Gastroesophageal sphincter (tissue), 4 donors: Measurements from ENCODE around the gene TMEM35A. TPM values are rescaled to one million over a fixed set of nuclear protein-coding genes. Genes with fewer than 3 reads are reported as not detected.
A peak's percentile ranks its signal among the peaks of the same experiment; 100 is the strongest.

Experiments used
- ATAC-seq: fragments of 150-250 bp; one replicate; pipeline ENCODE4 v1.9.1; 2016; ENCODE audit warnings: mild to moderate bottlenecking, moderate library complexity
- H3K27ac ChIP-seq, 4 donors: fragments of 200-600 bp; sonication (generic) in 3 of 4; 1 replicate in 3 of 4; 2 replicates in 1 of 4; pipeline ENCODE4 v1.5.1; 2016 to 2019
- H3K27me3 ChIP-seq: fragments of 200-600 bp; sonication (generic); one replicate; pipeline ENCODE4 v1.5.1; 2019
- H3K36me3 ChIP-seq, 2 donors: fragments of 200-600 bp; sonication (generic); one replicate each; pipeline ENCODE4 v1.5.1; 2019; ENCODE audit warnings: control low read depth in 1 of 2
- H3K4me1 ChIP-seq, 3 donors: fragments of 200-600 bp; sonication (generic); 1 replicate in 2 of 3; 2 replicates in 1 of 3; pipeline ENCODE4 v1.5.1; 2016 to 2019; ENCODE audit warnings: control low read depth in 2 of 3
- H3K4me3 ChIP-seq, 2 donors: fragments of 200-600 bp; sonication (generic); one replicate each; pipeline ENCODE4 v1.5.1; 2019; ENCODE audit warnings: mild to moderate bottlenecking in 1 of 2, moderate library complexity in 1 of 2
- H3K9me3 ChIP-seq, 3 donors: fragments of 200-600 bp; sonication (generic); one replicate each; pipeline ENCODE4 v1.5.1; 2017 to 2019; ENCODE audit warnings: control low read depth in 2 of 3
- CTCF ChIP-seq, 4 experiments: fragments of 200-600 bp in 2 of 4; fragments of 450-650 bp in 2 of 4; sonication (generic) in 1 of 4; IDR thresholded peaks; one replicate each; pipeline ENCODE4 v1.5.1; 2017 to 2019; ENCODE audit warnings: antibody characterized with exemption in 4 of 4, mild to moderate bottlenecking in 2 of 4, moderate library complexity in 2 of 4
- EP300 ChIP-seq: sonication (generic); formaldehyde crosslinking; IDR thresholded peaks from one replicate; pipeline ENCODE4 v1.6.1; 2017; ENCODE audit warnings: antibody characterized with exemption, mild to moderate bottlenecking
- POLR2A ChIP-seq, 2 donors: fragments of 450-650 bp; IDR thresholded peaks; one replicate each; pipeline ENCODE4 v1.6.1; 2017; ENCODE audit warnings: antibody characterized with exemption in 2 of 2, mild to moderate bottlenecking in 2 of 2, moderate library complexity in 1 of 2
- POLR2AphosphoS5 ChIP-seq: sonication (generic); formaldehyde crosslinking; IDR thresholded peaks from one replicate; pipeline ENCODE4 v1.6.1; 2017; ENCODE audit warnings: antibody characterized with exemption
- WGBS, 2 donors: methylation state at CpG; one replicate each; pipeline ENCODE4 v1.1.5; 2018; ENCODE audit warnings: low coverage in 1 of 2; 5-methylcytosine and 5-hydroxymethylcytosine counted together
- total RNA-seq, 4 donors: library from RNA; depleted of rRNA; stranded (reverse); fragments of >200 nt; gene quantifications; one replicate each; pipeline ENCODE4 v1.1.0, GENCODE V29; 2016

Gene TMEM35A
- total RNA-seq, 4 donors from 2014 or later: 9.3 to 26.1 (median 16.9) TPM

GRCh38 chrX:101079736-101080270 lies 1.1 kb downstream of the TMEM35A start:
- Histone ChIP-seq H3K4me3 (peak overlapping the region; percentile 54 to 55), H3K36me3 (no peaks in the 10 kb centered on the region), H3K27ac (peak overlapping the region; percentile 66 to 78 (median 73)), H3K4me1 (peaks cover 0 to 12% (median 0%) of the 10 kb centered on the region in 3 donors), H3K9me3 (no peaks in the 10 kb centered on the region), H3K27me3 (no peaks in the 10 kb centered on the region)
- no peak for ATAC-seq
- WGBS, 2 donors: 31 to 40% methylated on average over 2 to 3 of the region's 8 CpGs
- no peak for TF ChIP-seq POLR2AphosphoS5
- TF ChIP-seq EP300: no peak
- TF ChIP-seq CTCF (IDR thresholded peaks at IDR 0.05): no peak
- TF ChIP-seq POLR2A (IDR thresholded peaks at IDR 0.05): no peak

- WGBS, 2 donors: 0 to 53% methylated on average over 1 to 2 of the region's 3 CpGs
Measured at GRCh38 chrX:101080326-101081124, 1.8 kb downstream of the TMEM35A start.

GRCh38 chrX:101081231-101081630 lies 2.6 kb downstream of the TMEM35A start:
- no peaks in the 10 kb centered on the region for H3K36me3 ChIP-seq
- TF ChIP-seq EP300 (no peak), POLR2A (IDR thresholded peaks at IDR 0.05) (no peak), CTCF (IDR thresholded peaks at IDR 0.05) (no peak), POLR2AphosphoS5 (no peak)
- no peaks in the 10 kb centered on the region for H3K27me3 ChIP-seq
- H3K9me3 ChIP-seq: no peaks in the 10 kb centered on the region
- peak overlapping the region in 1 of 4 donors; percentile 75 for H3K27ac ChIP-seq
- no peak for ATAC-seq
- peaks cover 0 to 12% (median 0%) of the 10 kb centered on the region in 3 donors for H3K4me1 ChIP-seq
- H3K4me3 ChIP-seq: peak overlapping the region in 1 of 2 donors; percentile 55
- 17 to 36% methylated on average over 1 to 3 of the region's 3 CpGs for WGBS, 2 donors

More at GRCh38 chrX:101080326-101081124, 1.8 kb downstream of the TMEM35A start:
- Histone ChIP-seq H3K4me3 (peak overlapping the region; percentile 54 to 55), H3K4me1 (peaks cover 0 to 12% (median 0%) of the 10 kb centered on the region in 3 donors), H3K27ac (peak overlapping the region; percentile 21 to 75 (median 68)), H3K36me3 (no peaks in the 10 kb centered on the region), H3K9me3 (no peaks in the 10 kb centered on the region), H3K27me3 (no peaks in the 10 kb centered on the region)
- no peak for TF ChIP-seq CTCF (IDR thresholded peaks at IDR 0.05)
- TF ChIP-seq EP300: no peak
- ATAC-seq: no peak

GRCh38 chrX:101091817-101092216 lies 13.1 kb downstream of the TMEM35A start:
- Histone ChIP-seq H3K27me3 (no peaks in the 10 kb centered on the region), H3K27ac (no peak overlapping the region), H3K4me1 (no peaks in the 10 kb centered on the region), H3K4me3 (no peak overlapping the region), H3K36me3 (no peaks in the 10 kb centered on the region), H3K9me3 (no peaks in the 10 kb centered on the region)
- TF ChIP-seq EP300 (no peak), POLR2A (IDR thresholded peaks at IDR 0.05) (no peak), CTCF (IDR thresholded peaks at IDR 0.05) (no peak), POLR2AphosphoS5 (no peak)
- no peak for ATAC-seq
- WGBS, 2 donors: no CpG with 5 or more reads among the region's 1 CpG
